ENCODE results near the gene YPEL1.

YPEL1 gene

DNA sequence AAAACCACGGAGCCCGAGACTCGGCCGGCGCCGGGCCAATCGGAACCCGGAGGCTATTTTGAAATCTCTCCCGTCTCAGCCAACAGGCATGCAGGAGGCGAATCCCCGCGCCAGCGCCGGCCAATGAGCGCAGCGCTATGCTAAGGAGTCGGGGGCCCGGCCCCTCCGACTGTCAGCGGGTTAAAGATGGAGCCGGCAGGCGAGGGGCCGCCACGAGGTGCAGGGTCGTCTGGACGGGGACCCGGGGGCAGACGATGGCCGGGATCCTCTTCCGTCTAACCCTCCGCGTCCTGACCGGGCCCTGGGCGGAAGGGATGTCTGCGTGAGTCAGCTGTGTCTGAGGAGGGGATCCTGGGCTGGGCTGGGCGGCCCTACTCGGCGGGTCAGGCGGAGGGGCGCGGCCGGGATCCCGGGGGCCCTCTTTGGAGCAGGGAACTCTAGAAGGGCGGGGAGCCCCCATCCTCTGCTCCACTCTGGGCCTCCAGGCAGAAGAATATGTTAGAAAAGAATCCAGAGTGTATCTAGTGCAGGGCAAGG lies 83.5 kb downstream of the YPEL1 start:
- peak; percentile 91 for DNase-seq

DNA sequence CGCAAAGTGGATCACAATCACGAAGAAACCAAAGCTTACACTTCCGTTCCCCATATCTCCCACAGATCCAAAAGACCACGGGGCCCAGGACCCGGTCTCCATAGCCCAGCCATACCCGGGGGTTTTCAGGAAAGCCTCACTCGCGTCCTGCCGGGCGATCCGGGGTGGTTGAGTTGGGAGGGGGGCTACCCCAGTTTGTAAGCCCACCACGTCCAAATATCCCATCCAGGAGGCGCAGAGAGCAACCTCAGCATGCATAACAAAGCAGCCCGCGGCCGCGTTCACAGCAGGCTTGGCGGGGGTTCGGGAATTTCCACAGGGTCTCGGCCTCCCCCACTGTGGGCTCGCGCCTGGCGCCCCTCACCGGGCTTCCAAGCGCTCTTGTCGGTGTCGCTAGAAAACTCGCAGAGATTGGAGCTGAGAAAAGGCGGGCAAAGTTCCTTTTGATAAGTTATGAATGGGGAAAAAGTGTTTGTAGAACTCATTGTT lies 84.0 kb downstream of the YPEL1 start:
- DNase-seq, result no peak

- no peak for DNase-seq
Measured at GRCh38 chr22:21650823-21651520, 84.6 kb downstream of the YPEL1 start.

- no peak for DNase-seq
Measured at GRCh38 chr22:21650280-21650679, 85.3 kb downstream of the YPEL1 start.
